Measurements from ENCODE around the gene KLHDC8A. TPM values are rescaled to one million over a fixed set of nuclear protein-coding genes. Genes with fewer than 3 reads are reported as not detected.

Gene KLHDC8A
- total and polyA plus RNA-seq, 2 of the 13 experiments (the other 11 are each of a cell fraction or from before 2014, with no cell fraction given): not detected

DNA sequence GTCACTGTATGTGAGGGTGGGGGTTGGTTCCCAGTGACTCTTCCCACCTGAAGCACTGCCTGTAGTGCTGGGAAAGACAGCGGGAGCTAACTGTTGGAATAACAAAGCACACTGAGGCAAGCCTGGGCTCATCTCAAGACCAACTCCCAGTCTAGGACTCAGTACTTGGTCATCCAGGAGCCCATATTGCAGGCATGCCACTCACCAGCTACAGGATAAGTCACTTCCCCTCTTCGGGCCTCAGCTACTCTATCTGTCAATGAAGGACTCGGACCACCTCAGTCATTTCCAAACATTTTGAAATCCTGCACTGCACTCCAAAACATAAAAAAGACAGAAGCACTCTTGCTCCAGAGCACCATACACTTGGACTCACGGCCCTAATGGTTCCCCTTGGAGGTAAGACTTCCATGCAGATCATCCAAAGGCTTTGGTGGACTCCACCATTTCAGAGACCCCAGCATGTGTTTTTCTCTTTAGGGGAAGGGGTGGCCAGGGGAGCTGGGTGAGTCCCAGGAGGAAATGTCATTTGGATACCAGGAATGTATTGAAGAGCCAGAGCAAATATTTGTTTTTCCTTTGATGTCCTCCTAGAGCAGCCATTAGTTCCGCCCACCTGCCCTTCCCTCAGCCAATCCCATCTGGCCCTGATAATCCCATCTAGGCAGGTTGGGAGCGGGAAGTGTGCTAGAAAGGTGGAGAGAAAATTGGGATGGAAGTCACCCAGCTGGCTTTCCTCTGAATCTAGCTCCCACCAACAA, 38.3 kb downstream of the KLHDC8A start (continued):
- TF ChIP-seq ZHX2 (IDR thresholded peaks at IDR 0.05; ENCODE audit: low read depth): no peak
- no peak for TF ChIP-seq ZHX2 (CRISPR knock-in tag; IDR thresholded peaks at IDR 0.05; ENCODE audit: borderline replicate concordance)
- no peak for TF ChIP-seq ZNF142 (CRISPR knock-in tag; IDR thresholded peaks at IDR 0.05)
- TF ChIP-seq ZNF180 (CRISPR knock-in tag; IDR thresholded peaks at IDR 0.05; ENCODE audit: borderline replicate concordance, low read depth): no peak
- TF ChIP-seq RBFOX2 (IDR thresholded peaks at IDR 0.05; ENCODE audit: low read depth, low read length): peak; percentile 13; the same call in 1 of the 2 replicates
- no peak for TF ChIP-seq BRD4 (CRISPR knock-in tag; IDR thresholded peaks at IDR 0.05)
- TF ChIP-seq, protein P1, sequence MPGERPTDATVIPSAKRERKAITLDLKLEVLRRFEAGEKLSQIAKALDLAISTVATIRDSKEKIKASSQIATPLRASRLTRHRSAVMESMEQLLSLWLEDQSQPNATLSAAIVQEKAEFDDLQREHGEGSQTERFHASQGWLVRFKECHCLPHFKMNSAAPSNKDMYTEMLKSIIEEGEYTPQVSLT (CRISPR knock-in tag; IDR thresholded peaks at IDR 0.05; ENCODE audit: borderline replicate concordance, low read depth): no peak
- no peak for TF ChIP-seq KLF15 (CRISPR knock-in tag; IDR thresholded peaks at IDR 0.05; ENCODE audit: borderline replicate concordance)
- TF ChIP-seq BCL6 (CRISPR knock-in tag; IDR thresholded peaks at IDR 0.05): peak; percentile 60
- TF ChIP-seq ARHGAP35 (CRISPR knock-in tag; IDR thresholded peaks at IDR 0.05; ENCODE audit: borderline replicate concordance): no peak
- no peak for TF ChIP-seq TGIF2 (CRISPR knock-in tag; IDR thresholded peaks at IDR 0.05)
- TF ChIP-seq, protein P2, sequence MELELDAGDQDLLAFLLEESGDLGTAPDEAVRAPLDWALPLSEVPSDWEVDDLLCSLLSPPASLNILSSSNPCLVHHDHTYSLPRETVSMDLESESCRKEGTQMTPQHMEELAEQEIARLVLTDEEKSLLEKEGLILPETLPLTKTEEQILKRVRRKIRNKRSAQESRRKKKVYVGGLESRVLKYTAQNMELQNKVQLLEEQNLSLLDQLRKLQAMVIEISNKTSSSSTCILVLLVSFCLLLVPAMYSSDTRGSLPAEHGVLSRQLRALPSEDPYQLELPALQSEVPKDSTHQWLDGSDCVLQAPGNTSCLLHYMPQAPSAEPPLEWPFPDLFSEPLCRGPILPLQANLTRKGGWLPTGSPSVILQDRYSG (CRISPR knock-in tag; IDR thresholded peaks at IDR 0.05): no peak
- no peak for TF ChIP-seq NFE2L1 (CRISPR knock-in tag; IDR thresholded peaks at IDR 0.05; ENCODE audit: borderline replicate concordance)

Data from HepG2 (cell line).